Measurements from ENCODE around the gene ACP6.
A peak's percentile ranks its signal among the peaks of the same experiment; 100 is the strongest.
"Not testable (repeated sequence)": the region's sequence is repeated elsewhere in the genome, so short reads cannot be mapped to it uniquely, and the experiment has no call there.

ACP6 gene

DNA sequence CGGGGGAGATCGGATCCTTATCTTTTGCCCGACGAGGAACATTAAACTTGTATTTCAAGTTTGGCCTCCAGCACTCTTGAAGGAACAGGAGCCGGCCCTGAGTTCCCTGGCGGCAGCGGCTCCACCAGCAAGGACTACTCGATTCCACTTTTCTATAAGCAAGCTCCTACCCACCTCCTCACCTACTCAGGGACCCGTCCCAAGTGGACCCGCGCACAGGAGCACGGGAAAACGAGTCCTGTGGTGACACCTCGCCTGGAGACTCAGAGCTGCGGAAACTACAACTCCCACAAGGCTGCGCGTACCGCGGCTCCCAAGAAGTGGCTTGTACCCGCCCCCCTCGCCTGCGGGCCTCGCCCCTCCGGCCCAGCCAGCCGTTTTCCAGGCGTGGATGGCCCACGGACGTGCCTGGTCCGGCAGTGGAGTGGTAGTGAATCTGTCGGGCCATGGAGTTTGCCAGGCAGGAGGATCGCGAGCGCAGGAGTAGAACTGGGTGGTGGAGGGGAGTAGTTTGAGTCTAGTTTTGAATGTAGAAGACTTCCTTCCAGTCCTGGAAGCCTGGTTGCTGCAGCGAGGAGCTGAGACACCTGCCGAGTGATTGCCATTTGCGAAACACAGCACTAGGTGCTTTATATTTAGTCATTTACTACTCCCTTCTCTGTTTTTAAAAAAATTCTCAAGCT is at the start of gene ACP6:
Gene ACP6 (minus strand): TSS at position 206 of the 683 bp plus-strand sequence. CDS start 476 bp downstream, outside the sequence.
- DNase-seq (ENCODE audit: low read depth in 1 of 2, low spot score in 1 of 2): peak; percentile 95 to 96
- in situ Hi-C loops (cut with HindIII; ENCODE audit: low pct_unique_long_range_greater_than_20kb, low sequenced_read_pairs): no loop called here
- TF ChIP-seq JUND (IDR thresholded peaks at IDR 0.05; ENCODE audit: low read depth): no peak

DNA sequence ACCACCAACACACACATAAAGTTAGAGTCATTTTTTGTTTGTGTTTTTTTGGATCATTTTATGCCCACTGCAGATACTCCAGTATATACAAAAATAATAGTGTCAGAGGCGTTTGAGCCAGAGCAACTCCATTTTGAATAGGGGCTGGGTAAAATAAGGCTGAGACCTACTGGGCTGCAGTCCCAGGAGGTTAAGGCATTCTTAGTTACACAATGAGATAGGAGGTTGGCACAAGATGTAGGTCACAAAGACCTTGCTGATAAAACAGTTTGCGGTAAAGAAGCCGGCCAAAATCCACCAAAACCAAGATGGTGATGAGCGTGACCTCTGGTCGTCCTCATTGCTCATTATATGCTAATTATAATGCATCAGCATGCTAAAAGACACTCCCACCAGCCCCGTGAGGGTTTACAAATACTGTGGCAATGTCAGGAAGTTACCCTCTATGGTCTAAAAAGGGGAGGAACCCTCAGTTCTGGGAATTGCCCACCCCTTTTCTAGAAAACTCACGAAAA is 49.4 kb upstream of the ACP6 start:
- TF ChIP-seq JUND (IDR thresholded peaks at IDR 0.05; ENCODE audit: low read depth): no peak
- in situ Hi-C loops (cut with HindIII; ENCODE audit: low pct_unique_long_range_greater_than_20kb, low sequenced_read_pairs): no loop called here
- DNase-seq (ENCODE audit: low read depth in 1 of 2, low spot score in 1 of 2): no peak

DNA sequence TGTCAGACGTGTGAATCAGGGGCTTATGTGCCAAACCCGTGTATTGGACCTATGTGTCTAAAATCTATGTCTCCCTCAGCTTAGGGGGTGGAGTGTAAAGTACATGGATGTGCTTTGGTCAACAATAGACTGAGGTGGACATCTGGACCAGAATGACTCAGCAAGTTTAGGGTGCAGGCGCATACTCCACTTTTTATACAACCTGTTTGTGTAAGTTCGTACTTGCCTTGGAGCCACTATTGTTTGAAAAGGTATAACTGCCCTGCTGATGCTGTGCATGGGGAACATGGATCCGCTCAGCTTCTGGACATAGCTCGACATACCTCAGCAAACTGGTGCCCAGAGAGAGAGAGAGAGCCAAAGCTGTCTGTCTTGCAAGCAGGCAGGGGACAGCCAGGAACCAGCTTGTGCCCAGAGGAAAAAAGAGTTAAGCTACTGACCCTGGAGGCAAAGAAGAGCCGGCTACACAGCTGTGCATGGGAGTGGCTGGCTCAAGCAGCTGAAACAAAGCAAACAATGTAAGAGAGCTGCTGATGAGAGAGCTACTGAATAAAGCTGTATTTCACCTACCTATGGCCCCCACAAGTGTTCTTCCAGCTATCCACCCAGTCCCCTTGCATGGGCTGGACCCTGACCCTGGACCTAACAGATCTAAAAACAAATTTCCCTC is 48.8 kb upstream of the ACP6 start:
- no peak for TF ChIP-seq JUND (IDR thresholded peaks at IDR 0.05; ENCODE audit: low read depth)
- in situ Hi-C loops (cut with HindIII; ENCODE audit: low pct_unique_long_range_greater_than_20kb, low sequenced_read_pairs): no loop called here
- peak in 1 of 2 experiments; percentile 53 for DNase-seq (ENCODE audit: low read depth in 1 of 2, low spot score in 1 of 2)

- in situ Hi-C loops (cut with HindIII; ENCODE audit: low pct_unique_long_range_greater_than_20kb, low sequenced_read_pairs): no loop called here
- TF ChIP-seq JUND (IDR thresholded peaks at IDR 0.05; ENCODE audit: low read depth): no peak
- DNase-seq (ENCODE audit: low read depth in 1 of 2, low spot score in 1 of 2): peak in 1 of 2 experiments; percentile 35
Observed at GRCh38 chr1:147717706-147718097, 47.4 kb upstream of the ACP6 start.

- DNase-seq (ENCODE audit: low read depth in 1 of 2, low spot score in 1 of 2): peak; percentile 44 to 98
- TF ChIP-seq JUND (IDR thresholded peaks at IDR 0.05; ENCODE audit: low read depth): peak; percentile 90; the same call in 1 of the 2 replicates
- in situ Hi-C loops (cut with HindIII; ENCODE audit: low pct_unique_long_range_greater_than_20kb, low sequenced_read_pairs): no loop called here
Observed at GRCh38 chr1:147717051-147717705, 46.9 kb upstream of the ACP6 start.

- no peak for TF ChIP-seq JUND (IDR thresholded peaks at IDR 0.05; ENCODE audit: low read depth)
- in situ Hi-C loops (cut with HindIII; ENCODE audit: low pct_unique_long_range_greater_than_20kb, low sequenced_read_pairs): no loop called here
- no peak for DNase-seq (ENCODE audit: low read depth in 1 of 2, low spot score in 1 of 2)
Observed at GRCh38 chr1:147712605-147713004, 42.3 kb upstream of the ACP6 start.

DNA sequence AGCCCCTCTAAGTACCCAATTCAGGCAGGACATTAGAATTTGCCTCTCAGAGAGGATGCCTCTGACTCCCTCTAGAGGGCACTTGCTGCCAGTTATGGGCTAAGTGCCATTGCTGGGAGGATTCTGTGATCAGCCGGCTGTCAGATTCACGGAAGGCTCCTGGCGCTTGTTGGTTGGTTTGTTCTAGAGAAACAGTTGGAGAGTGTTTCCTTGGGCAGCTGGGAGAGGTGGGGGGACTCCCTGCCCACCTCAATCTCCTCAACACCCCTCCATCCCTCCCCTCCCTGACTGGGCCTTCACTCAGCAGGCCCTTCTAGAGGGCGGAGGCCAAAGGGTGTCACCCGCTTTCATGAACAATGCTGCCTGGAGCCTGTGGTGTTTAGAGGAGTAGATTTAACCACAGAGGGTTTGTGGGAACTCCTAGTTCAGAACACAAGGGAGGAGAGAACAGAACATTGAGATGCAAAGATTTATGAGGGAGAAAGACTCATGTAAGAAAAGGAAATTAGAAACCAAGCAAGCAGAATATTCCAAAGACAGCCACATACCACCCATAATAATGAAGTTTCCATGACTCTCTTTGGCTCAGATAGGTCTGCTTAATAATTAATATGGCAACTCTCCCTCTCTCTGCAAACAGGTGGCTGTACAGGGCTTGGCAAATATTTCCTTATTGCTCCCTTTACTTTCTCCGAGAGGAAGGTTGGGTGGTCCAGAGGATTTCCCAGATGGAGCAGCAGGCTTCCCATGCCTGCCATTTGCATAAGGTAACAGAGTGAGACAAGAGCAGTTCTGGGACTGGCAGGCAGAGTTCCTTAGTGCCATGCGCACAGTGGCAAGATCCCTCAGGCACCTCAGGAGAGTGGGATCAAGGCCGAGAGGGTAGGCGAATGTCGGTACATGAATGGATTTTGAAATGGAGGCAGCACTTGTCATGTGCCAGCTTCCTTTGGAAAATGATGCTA is 30.0 kb upstream of the ACP6 start:
- peak; percentile 72 to 79 for DNase-seq (ENCODE audit: low read depth in 1 of 2, low spot score in 1 of 2)
- TF ChIP-seq JUND (IDR thresholded peaks at IDR 0.05; ENCODE audit: low read depth): no peak
- in situ Hi-C loops (cut with HindIII; ENCODE audit: low pct_unique_long_range_greater_than_20kb, low sequenced_read_pairs): no loop called here

- no peak for DNase-seq (ENCODE audit: low read depth in 1 of 2, low spot score in 1 of 2)
- in situ Hi-C loops (cut with HindIII; ENCODE audit: low pct_unique_long_range_greater_than_20kb, low sequenced_read_pairs): no loop called here
- TF ChIP-seq JUND (IDR thresholded peaks at IDR 0.05; ENCODE audit: low read depth): no peak
Observed at GRCh38 chr1:147699686-147700041, 29.3 kb upstream of the ACP6 start.

DNA sequence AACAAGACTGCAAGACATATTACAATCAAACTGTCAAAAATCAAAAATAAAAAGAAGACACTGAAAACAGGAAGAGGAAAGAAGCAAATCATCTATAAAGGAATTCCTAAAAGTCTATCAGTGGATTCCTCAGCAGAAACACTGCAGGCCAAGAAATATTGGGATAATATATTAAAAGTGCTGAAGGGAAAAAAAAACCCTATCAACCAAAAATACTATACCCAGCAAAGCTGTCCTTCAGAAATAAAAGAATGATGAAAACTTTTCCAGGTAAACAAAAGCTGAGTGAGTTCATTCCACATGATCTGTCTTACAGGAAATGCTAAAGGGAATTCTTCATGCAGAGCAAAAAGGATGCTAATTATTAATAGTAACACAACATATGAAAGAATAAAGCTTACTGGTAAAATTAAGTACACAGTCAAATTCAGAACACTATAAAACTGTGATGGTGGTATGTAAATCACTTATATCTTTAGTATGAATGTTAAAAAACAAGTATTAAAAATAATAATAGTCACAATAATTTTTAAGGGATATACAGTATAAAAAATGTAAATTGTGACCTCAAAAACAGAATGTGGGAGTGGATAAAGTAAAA is 12.9 kb upstream of the ACP6 start:
- no peak for DNase-seq (ENCODE audit: low read depth in 1 of 2, low spot score in 1 of 2)
- TF ChIP-seq JUND (IDR thresholded peaks at IDR 0.05; ENCODE audit: low read depth): no peak
- in situ Hi-C loops (cut with HindIII; ENCODE audit: low pct_unique_long_range_greater_than_20kb, low sequenced_read_pairs): no loop called here

GRCh38 chr1:147680608-147681235 is 10.4 kb upstream of the ACP6 start:
- DNase-seq (ENCODE audit: low read depth in 1 of 2, low spot score in 1 of 2); in situ Hi-C loops (cut with HindIII; ENCODE audit: low pct_unique_long_range_greater_than_20kb, low sequenced_read_pairs): not testable (repeated sequence)

DNA sequence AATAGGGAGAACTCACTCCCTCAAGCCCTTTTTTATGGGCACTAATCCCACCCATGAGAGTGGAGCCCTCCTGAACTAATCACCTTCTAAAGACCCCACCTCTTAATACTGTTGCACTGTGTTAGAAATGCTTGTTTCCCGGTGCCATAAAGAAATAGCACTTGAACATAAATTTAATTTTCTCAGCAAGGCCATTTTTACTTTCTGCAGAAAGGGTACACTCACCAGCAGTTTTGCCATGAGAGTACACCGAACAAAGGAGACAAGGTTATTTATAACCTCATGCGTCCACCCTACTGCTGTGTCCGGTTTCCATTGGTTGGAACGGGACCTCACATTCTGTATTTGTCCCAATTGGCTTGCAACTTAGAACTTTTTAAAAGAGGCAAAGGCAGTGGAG is 7.4 kb upstream of the ACP6 start:
- in situ Hi-C loops (cut with HindIII; ENCODE audit: low pct_unique_long_range_greater_than_20kb, low sequenced_read_pairs); DNase-seq (ENCODE audit: low read depth in 1 of 2, low spot score in 1 of 2): not testable (repeated sequence)

Data from T47D (cell line).